Islet precursor cell (in vitro differentiated cells): ENCODE data around the gene EFCAB9.
"Not testable (repeated sequence)": the region's sequence is repeated elsewhere in the genome, so short reads cannot be mapped to it uniquely, and the experiment has no call there.

Experiments
- DNase-seq: peaks from one replicate; pipeline ENCODE4 v3.0.0-alpha.2; 2018

EFCAB9 gene

GRCh38 chr5:172188893-172189692 is 4.9 kb upstream of the EFCAB9 start:
- DNase-seq: peak; percentile 93

GRCh38 chr5:172189693-172190296 is 4.2 kb upstream of the EFCAB9 start:
- no peak for DNase-seq

- DNase-seq: peak; percentile 49
Observed at GRCh38 chr5:172194985-172195774, 1.2 kb downstream of the EFCAB9 start.

- DNase-seq: not testable (repeated sequence)
Observed at GRCh38 chr5:172197775-172198174, 3.8 kb downstream of the EFCAB9 start.

DNA sequence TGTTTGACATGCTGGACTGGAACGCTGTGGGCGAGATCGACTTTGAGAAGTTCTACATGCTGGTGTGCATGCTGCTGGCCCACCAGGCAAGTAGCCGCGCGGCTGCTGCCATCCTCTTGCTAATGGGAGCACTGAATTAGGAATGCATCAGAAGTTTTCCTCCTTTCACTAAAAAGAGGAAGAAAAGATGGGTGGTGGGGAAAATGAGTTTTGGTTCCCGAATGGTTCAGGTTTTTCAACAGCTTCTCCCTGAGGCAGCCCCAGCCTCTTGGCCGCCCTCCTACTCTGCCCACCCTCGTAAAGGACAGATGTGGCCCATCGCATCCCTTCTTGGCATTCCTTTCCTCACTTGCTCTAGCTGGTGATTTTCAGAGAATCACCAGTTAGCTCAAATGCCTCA is 5.5 kb downstream of the EFCAB9 start:
- no peak for DNase-seq

- DNase-seq: no peak
Observed at GRCh38 chr5:172200476-172200875, 6.5 kb downstream of the EFCAB9 start.

- not testable (repeated sequence) for DNase-seq
Observed at GRCh38 chr5:172205984-172206383, 12.0 kb downstream of the EFCAB9 start.

DNA sequence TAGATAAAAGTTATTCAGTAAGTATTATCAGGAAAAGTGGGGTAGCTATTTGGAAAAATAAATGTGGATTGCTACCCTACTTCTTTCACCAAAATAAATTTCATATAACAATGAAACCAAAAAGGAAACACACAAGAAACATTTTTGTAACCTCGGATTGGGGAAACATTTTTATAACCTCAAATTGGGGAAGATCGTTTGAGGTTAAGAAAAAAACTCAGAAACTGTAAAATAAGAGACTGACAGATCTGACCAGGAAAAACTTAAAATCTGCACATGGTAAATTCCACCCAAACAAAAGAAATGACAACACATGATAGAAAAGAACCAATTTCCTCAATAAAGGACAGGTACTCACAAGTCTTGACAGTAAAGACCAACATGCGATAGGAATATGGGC is 13.5 kb downstream of the EFCAB9 start:
- no peak for DNase-seq

DNA sequence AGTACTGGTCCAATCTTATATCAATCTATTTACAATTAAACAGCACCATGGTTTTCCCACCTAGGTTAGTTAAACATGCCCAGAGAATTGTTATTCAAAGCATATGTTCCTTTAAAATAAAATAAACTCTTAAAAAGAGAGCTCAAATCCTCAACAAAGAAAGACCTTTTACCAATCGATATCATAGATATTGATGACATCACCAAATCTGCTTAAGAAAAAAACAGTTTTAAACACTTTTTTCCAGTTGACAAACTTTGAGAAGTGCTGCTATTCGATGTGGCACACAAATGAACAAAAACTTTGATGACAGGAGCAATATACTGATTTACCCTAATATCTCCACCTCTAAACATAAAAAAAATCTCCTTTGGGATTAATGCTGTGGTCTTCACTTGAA is 15.7 kb downstream of the EFCAB9 start:
- DNase-seq: no peak

DNA sequence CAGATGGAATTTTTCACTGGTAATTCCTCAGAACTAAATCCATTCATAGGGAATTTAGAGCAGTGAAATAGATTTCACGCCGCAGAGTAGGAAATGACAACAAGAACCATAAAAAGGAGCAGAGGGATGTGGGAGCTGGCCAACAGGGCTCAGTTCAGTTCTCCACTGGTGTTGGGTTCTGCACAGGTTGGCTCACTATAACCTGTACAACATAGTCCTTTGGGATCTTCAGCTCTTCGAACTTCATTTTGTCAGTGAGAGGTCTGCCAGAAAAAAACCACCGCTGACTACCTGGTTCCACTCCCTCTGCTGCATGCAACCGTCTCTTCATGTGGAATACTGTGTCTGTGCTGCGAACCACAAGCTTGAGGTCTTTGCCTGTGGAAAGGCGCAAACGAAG is 17.7 kb downstream of the EFCAB9 start:
- no peak for DNase-seq

- DNase-seq: no peak
Observed at GRCh38 chr5:172213126-172213525, 19.2 kb downstream of the EFCAB9 start.

- no peak for DNase-seq
Observed at GRCh38 chr5:172216345-172216744, 22.4 kb downstream of the EFCAB9 start.

- no peak for DNase-seq
Observed at GRCh38 chr5:172219296-172219695, 25.3 kb downstream of the EFCAB9 start.

- DNase-seq: no peak
Observed at GRCh38 chr5:172223901-172224873, 30.2 kb downstream of the EFCAB9 start.

- no peak for DNase-seq
Observed at GRCh38 chr5:172224996-172225395, 31.0 kb downstream of the EFCAB9 start.

DNA sequence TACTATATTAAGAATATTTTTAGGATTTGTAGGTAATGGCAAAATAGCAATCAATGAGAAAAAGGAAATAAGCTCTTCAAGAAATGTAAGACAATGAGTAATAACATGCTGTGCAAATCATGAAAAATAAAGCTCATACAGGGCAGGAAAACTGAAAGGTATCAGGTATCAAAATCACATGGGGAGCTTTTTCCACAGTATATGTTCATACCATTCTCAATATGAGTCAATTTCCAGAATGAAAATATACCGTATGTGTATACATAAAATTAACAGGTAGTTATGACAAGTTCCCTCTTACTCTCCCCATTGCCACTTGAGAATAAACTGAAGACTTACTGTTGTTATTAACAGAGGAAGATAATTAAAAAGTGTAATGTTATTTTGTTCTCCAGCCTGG is 35.9 kb downstream of the EFCAB9 start:
- DNase-seq: no peak

DNA sequence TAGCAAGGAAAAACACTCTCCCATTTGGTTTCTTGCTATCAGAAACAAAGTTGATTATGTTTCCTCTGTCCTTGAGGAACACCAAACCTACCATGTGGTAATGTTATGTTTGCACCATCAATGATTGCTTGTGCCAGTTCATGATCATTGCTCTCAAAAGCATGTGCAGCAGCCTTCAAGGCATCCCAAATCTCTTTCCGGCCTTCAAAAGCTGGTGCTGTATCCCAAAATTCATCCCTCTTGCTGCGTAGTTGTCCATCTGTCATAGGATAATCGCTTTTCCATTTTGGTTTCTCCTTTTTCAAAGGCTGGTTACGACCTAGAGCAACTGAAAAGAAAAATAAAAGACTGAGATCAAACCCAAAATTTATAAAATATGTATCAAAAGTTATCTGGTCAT is 40.1 kb downstream of the EFCAB9 start:
- DNase-seq: no peak

- no peak for DNase-seq
Observed at GRCh38 chr5:172235132-172235780, 41.3 kb downstream of the EFCAB9 start.

DNA sequence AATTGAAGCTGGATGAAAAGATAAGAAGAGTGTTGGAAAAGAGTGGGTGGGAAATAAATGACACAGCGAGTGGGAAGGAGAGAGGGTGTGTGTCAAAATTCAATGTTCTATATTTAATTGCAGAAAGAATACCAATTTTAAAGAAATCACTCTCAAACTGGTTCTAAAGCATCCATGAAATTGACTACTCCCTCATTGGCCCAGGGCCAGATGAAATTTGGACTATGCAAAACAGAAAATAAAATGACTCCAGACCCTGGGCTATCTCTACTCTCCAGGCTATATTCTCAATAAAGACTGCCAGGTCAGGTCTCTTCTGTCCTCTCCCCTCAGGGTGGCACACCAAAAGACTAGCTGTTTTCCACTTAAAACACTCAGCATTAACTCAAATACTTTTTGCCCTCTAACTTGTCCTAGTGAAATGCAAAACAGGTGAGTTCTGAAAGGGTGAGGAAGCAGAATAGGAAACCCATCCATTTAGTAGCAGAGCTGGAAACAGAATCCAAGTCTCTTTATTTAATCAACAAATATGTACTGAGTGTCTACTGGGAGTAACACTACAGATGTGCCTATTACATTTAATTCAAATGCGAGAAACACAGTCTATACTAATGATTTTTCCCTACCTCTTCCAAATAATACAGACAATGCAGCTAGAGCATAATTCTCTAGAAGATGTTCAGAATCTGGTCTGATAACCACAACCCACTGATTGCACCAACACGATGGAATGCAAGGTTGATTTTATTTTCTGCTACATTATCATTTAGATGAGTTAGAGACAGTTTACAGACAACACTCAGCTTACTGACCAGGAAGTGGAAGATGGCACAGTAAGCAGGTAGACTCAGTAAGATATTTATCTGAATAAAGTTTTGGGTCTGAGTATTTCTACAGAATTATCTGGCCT is 42.1 kb downstream of the EFCAB9 start:
- no peak for DNase-seq

GRCh38 chr5:172238334-172238733 is 44.4 kb downstream of the EFCAB9 start:
- no peak for DNase-seq

DNA sequence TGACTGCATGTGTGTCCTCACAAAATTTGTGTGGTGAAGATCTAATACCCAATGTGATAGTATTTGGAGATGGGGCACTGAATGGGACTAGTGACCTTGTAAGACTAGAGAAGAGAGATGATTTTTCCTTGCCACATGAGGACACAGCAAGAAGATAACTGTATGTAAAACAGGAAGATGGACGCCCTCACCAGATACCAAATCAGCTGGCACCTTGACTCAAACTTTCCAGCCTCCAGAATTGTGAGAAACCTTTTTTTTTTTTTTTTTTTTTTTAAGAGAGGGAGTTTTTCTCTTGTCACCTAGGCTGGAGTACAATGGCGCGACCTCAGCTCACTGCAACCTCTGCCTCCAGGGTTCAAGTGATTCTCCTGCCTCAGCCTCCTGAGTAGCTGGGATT is 49.3 kb downstream of the EFCAB9 start:
- DNase-seq: no peak
